Measurements from ENCODE around the gene COL21A1. TPM values are rescaled to one million over a fixed set of nuclear protein-coding genes. Genes with fewer than 3 reads are reported as not detected.

COL21A1 gene
- total RNA-seq (2021; fragmentation: NEBNext Ultra II Directional; extraction: Animal tissue kit (Norgen Biotek cat#: 25700)), result not detected
- long read RNA-seq, result 0 reads

- H3K9me3 Mint-ChIP-seq, result no peaks in the 10 kb centered on the region
- no peak for TF ChIP-seq CTCF (IDR thresholded peaks at IDR 0.05)
- no peak for DNase-seq
- no peaks in the 10 kb centered on the region for H3K4me1 Mint-ChIP-seq (ENCODE audit: low read depth)
- peak within 1 kb of the TSS; percentile 27; the same call in 1 of the 2 replicates for H3K4me3 Mint-ChIP-seq
- no peaks in the 10 kb centered on the region for H3K36me3 Mint-ChIP-seq (ENCODE audit: low read depth)
- peaks cover 6% of the 10 kb centered on the region; the same call in 1 of the 2 replicates for H3K27me3 Mint-ChIP-seq (ENCODE audit: insufficient read depth)
- H3K27ac Mint-ChIP-seq, result no peak within 1 kb of the TSS
Measured at GRCh38 chr6:56246881-56247653, at the start of gene COL21A1. Gene COL21A1, minus strand, starts transcription at chr6:56247580. Its CDS starts 64,962 bp downstream, at chr6:56182618.

DNA sequence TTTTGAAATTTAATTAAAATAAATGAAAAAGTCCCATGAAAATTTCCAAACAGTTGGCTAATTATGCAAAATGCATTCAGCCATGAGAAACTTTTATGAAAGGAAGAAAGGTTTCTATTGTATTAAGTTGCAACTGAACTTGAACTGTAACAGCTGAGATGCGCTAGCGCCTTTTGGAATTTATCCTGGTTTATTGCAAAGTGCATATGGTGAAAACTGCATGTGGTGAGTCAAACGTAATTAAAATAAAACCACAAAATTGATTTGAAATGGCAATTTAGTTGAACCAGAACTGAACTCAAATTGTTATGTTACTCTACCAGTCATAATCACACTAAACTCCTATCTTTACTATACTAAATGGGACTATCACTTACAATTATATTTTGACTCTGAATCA is 46.4 kb upstream of the COL21A1 start:
- no peaks in the 10 kb centered on the region for H3K36me3 Mint-ChIP-seq (ENCODE audit: low read depth)
- no peaks in the 10 kb centered on the region for H3K9me3 Mint-ChIP-seq
- peaks cover 13% of the 10 kb centered on the region for H3K4me1 Mint-ChIP-seq (ENCODE audit: low read depth)
- no peak for TF ChIP-seq CTCF (IDR thresholded peaks at IDR 0.05)
- H3K4me3 Mint-ChIP-seq, result no peak overlapping the region
- H3K27ac Mint-ChIP-seq, result no peak overlapping the region
- peaks cover 8% of the 10 kb centered on the region for H3K27me3 Mint-ChIP-seq (ENCODE audit: insufficient read depth)
- no peak for DNase-seq

GRCh38 chr6:56292505-56293181 is 45.3 kb upstream of the COL21A1 start:
- no peaks in the 10 kb centered on the region for H3K9me3 Mint-ChIP-seq
- peaks cover 8% of the 10 kb centered on the region for H3K27me3 Mint-ChIP-seq (ENCODE audit: insufficient read depth)
- H3K36me3 Mint-ChIP-seq (ENCODE audit: low read depth), result no peaks in the 10 kb centered on the region
- no peak overlapping the region for H3K27ac Mint-ChIP-seq
- TF ChIP-seq CTCF (IDR thresholded peaks at IDR 0.05), result peak; percentile 82
- H3K4me1 Mint-ChIP-seq (ENCODE audit: low read depth), result peaks cover 5% of the 10 kb centered on the region
- no peak overlapping the region for H3K4me3 Mint-ChIP-seq
- DNase-seq, result peak; percentile 41

DNA sequence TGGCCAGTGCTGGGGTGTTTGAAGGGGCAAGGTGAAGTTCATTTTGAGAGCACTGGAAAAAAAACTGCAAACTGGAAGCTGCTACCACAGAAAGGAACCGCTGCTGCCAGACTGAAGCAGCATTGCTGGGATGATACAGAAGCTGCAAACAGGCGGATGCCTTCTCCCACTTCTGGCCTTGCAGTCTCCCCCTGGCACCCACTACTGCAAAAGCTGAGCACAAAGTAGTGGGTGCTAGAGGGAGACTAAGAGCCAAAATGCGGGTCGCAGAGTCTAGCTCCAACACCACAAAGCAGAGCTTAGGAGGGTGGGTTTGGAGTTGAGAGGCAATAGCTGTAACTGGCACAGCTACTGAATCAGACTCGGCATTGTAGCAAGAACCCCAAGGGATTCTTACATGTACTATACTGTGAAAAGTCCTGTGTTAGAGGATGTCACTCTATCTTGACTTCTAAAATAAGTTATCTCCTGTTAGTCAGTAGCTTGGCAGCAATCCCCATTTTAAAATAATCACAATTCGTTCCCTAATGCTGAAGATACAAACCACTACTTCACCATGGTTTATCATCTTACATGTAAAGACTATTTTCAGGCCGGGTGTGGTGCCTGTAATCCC is 44.0 kb upstream of the COL21A1 start:
- Mint-ChIP-seq H3K36me3 (ENCODE audit: low read depth) (no peaks in the 10 kb centered on the region), H3K9me3 (no peaks in the 10 kb centered on the region), H3K27ac (no peak overlapping the region), H3K4me1 (ENCODE audit: low read depth) (no peaks in the 10 kb centered on the region), H3K4me3 (no peak overlapping the region), H3K27me3 (ENCODE audit: insufficient read depth) (peaks cover 4% of the 10 kb centered on the region)
- DNase-seq, result no peak
- TF ChIP-seq CTCF (IDR thresholded peaks at IDR 0.05), result no peak

DNA sequence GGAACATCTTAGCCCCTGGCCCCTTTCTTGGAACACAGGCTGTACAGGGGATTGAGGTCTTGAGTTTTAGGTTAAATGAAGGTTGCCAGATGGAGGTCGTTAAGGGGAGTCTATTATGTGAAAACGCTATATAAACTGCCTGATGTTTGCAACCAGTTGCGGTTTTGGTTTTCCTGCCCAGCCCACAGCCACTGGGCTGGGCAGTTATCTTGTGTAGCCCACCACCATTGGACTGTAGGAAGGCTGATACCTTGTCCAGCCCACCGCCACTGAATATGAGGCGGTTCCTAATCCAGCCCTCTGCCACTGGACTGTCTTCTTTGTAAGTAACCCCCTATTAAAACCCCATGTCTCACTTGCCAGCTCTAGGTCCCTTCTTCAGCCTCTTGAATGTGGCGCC is 42.3 kb upstream of the COL21A1 start:
- peaks cover 4% of the 10 kb centered on the region for H3K27me3 Mint-ChIP-seq (ENCODE audit: insufficient read depth)
- no peak for DNase-seq
- no peak overlapping the region for H3K27ac Mint-ChIP-seq
- no peak for TF ChIP-seq CTCF (IDR thresholded peaks at IDR 0.05)
- no peak overlapping the region for H3K4me3 Mint-ChIP-seq
- no peaks in the 10 kb centered on the region for H3K4me1 Mint-ChIP-seq (ENCODE audit: low read depth)
- no peaks in the 10 kb centered on the region for H3K9me3 Mint-ChIP-seq
- no peaks in the 10 kb centered on the region for H3K36me3 Mint-ChIP-seq (ENCODE audit: low read depth)
